Measurements from ENCODE around the gene CDS2.
A peak's percentile ranks its signal among the peaks of the same experiment; 100 is the strongest.

Gene CDS2

DNA sequence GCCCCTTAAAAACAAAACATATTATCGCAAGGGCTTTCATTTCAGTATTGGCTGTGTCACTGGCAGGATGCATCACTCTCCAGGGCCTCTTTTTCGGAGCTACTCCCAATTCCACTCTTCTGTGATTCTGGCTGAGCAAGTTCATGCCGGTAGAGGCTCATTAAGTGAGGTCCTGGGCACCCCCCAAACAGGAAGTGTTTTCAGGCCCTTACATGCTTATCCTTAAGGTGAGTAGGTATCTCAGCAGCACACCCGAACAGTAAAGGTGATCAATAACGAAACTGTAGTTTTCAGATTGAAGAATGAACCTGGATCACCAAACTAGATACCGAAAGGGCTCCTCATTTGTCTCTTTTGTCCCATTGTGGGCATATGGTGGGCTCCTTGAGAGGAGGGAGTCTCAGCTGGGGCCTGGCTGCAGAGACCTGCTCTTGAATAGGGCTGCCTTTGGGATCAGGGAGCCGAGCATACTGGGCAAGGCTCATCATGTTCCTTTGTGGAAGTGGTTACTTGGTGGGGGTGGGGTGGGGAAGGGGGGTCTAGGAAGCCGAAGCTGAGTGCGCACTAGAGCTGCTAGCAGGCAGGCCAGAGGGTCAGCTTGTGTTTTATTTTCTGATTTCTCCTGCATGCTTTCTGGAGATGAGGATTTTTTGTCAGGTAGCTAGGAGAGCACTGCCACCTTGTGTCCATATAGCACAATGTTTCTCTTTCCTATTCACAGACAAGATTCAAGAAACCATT is 65.2 kb downstream of the CDS2 start:
- TF ChIP-seq, protein P1, sequence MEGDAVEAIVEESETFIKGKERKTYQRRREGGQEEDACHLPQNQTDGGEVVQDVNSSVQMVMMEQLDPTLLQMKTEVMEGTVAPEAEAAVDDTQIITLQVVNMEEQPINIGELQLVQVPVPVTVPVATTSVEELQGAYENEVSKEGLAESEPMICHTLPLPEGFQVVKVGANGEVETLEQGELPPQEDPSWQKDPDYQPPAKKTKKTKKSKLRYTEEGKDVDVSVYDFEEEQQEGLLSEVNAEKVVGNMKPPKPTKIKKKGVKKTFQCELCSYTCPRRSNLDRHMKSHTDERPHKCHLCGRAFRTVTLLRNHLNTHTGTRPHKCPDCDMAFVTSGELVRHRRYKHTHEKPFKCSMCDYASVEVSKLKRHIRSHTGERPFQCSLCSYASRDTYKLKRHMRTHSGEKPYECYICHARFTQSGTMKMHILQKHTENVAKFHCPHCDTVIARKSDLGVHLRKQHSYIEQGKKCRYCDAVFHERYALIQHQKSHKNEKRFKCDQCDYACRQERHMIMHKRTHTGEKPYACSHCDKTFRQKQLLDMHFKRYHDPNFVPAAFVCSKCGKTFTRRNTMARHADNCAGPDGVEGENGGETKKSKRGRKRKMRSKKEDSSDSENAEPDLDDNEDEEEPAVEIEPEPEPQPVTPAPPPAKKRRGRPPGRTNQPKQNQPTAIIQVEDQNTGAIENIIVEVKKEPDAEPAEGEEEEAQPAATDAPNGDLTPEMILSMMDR (IDR thresholded peaks at IDR 0.05; ENCODE audit: low read depth, low read length, missing control alignments): peak; percentile 69
- H3K4me3 ChIP-seq (replicated peaks; ENCODE audit: low read depth, low read length): no peak overlapping the region
- DNase-seq (ENCODE audit: extremely low read depth, low read depth): peak; percentile 63

DNA sequence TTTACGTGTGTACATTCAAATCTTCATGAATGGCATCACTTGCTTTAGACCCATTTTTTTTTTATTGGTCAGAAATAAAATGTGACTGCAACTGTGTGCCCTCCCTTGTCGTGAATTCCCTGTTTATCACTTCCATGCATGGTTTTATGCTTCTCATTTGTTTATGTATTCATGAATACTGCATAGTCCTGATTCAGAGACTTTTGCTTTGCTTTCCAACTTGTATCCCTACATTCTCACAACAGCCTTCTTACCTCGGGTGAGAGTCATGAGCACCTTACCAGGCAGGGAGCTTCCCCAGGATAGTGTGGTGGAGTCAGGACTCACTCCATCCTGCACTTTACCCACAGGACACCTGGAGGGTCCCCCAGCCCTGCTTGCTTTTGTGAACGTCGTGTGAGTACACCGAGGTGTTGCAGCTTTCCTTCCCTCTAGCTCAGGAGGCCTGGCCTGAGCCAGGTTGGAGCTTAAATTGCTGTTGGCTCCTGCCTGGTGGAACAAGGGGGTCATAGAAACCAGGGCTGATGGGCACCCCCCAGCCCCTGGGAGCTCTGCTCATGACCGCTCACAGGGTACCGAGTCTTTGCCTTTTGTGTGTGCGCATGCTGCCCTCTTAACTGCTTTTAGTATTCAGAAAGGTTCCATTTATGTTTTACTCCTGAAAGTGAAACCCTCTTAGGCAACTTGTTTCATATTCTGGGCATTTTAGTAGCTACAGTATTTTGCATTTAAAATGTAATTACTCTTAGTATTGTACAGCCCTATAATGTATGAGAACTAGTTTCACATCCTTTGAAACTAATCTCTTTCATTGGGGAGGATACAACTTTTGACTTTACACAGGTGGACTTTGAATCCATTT is 66.0 kb downstream of the CDS2 start:
- DNase-seq (ENCODE audit: extremely low read depth, low read depth): no peak
- TF ChIP-seq, protein P1 (IDR thresholded peaks at IDR 0.05; ENCODE audit: low read depth, low read length, missing control alignments): no peak
- no peak overlapping the region for H3K4me3 ChIP-seq (replicated peaks; ENCODE audit: low read depth, low read length)

DNA sequence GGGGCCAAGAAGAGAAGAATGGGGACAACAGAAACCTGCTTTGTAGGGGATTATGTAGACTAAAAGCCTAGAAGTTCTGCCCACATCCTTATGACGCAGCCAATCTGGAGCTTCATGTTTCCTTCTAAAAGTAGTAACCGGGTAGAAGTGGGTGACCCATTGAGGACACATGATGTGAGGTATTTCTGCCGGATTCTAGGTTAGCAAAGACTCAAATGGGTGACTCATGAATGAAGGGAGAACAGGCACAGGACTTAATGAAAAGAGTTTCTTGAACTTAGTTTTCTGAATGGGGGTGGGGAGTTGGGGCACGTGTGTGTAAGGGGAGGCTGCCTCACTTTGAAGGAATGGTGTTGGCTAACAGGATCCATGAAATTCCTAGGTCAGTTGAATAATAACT is 68.8 kb downstream of the CDS2 start:
- TF ChIP-seq, protein P1 (IDR thresholded peaks at IDR 0.05; ENCODE audit: low read depth, low read length, missing control alignments): no peak
- H3K4me3 ChIP-seq (replicated peaks; ENCODE audit: low read depth, low read length): no peak overlapping the region
- DNase-seq (ENCODE audit: extremely low read depth, low read depth): no peak

DNA sequence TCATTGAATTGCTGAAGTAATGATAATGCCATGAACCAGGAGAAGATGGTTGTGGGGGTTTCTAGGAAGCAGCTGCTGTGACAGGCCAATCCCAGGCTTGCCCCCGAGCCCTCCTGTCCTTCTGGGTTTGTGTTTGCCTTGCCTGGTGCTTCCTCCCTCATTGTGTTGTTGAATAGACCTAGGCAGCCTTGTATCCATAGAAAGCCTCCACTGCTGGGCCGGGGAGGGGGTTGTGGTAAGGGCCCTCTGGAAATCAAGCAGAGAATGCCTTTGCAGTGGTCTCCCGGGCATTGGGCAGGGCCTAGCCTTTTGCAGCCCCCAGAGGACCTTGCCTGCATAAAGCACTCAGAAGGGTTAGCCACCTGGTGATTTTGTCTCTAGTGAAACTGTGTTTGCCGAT is 69.3 kb downstream of the CDS2 start:
- DNase-seq (ENCODE audit: extremely low read depth, low read depth): no peak
- TF ChIP-seq, protein P1 (IDR thresholded peaks at IDR 0.05; ENCODE audit: low read depth, low read length, missing control alignments): no peak
- H3K4me3 ChIP-seq (replicated peaks; ENCODE audit: low read depth, low read length): no peak overlapping the region

DNA sequence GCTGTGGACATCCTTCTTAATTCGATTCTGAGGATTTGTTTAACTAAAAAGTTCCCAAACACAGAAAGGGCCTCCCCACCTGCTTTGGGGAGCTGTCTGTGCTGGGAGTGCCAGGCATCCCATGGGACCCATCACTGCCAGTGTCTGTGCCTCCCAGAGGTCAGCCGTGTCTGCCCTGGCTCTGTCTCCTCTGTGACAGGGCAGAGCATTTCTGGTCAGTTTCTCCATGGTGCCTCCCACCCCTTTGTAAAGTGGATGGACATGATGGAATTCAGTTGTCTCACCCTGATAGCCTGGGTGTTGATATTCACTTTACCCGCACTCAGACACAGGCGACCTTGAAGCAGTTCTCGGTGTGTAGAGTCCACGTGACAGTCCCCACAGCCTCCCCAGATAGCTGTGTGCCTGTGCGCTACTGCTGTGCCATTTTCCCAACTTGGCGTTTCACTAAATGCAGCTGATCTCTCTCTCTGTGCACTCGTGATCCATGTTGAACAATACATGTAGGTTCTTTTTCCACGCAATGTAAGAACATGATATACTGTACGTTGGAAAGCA is 70.5 kb downstream of the CDS2 start:
- no peak overlapping the region for H3K4me3 ChIP-seq (replicated peaks; ENCODE audit: low read depth, low read length)
- TF ChIP-seq, protein P1 (IDR thresholded peaks at IDR 0.05; ENCODE audit: low read depth, low read length, missing control alignments): no peak
- DNase-seq (ENCODE audit: extremely low read depth, low read depth): no peak

DNA sequence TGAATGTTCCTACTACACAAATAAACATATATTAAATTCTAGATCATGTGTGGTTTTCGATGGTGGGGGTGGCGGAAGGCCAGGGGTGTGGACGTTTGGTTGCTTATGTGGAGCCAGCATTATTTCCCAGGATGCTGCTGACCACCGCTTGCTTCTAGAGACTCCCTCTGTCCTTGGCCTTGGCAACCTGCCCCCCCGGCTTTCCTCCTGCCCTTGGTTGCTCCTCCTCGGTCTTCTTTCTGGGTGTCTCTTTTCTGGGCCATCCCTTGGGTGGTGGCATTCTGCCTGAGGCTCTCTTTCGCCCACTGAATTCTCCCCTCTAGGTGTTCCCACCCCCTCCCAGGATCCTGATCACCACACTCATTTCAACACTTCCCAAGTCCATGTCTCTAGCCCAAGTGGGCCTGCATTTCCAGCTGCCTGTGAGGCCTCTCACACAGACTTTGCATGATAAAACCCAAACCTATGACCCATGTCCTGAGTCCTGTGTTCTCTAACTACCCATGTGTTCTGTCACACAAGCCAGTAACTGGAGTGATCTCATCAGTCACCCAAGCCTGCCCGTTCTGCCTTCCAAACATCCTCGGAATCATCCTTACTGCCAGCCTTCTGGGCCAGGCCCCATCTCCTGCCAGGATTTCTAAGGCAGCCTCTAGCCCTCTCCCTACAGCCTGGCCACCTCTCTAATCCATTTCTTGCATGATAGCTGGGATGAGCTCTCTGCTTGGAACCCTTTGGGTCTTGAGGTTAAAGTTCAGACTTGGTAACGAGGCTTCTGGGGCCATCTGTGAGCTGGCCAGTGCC is 71.2 kb downstream of the CDS2 start:
- no peak overlapping the region for H3K4me3 ChIP-seq (replicated peaks; ENCODE audit: low read depth, low read length)
- TF ChIP-seq, protein P1 (IDR thresholded peaks at IDR 0.05; ENCODE audit: low read depth, low read length, missing control alignments): no peak
- no peak for DNase-seq (ENCODE audit: extremely low read depth, low read depth)
